ENCODE results near the gene MYF6. TPM values are rescaled to one million over a fixed set of nuclear protein-coding genes. Genes with fewer than 3 reads are reported as not detected.
A peak's percentile ranks its signal among the peaks of the same experiment; 100 is the strongest.

Gene MYF6
- total RNA-seq, 4 donors from 2014 or later = 335 to 1,770 (median 962) TPM

DNA sequence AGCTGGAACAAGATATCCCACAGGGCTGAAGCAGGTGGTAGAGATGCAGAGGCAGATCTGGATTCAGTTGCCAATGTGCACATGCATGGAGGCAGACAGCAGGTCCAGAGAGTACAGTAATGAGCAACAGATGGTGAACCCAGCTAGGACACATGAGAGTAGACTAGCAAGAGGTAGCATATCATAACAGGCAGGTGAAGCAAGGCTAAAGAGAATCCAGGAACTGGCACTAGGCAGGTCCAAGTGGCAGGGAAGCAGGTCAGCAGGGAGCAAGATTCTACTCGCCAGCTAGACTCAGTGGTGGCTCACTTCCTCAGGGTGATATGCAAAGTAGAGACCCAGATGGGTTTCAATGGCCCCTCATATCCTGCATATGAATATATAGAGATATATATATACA lies 15.3 kb upstream of the MYF6 start:
- H3K27ac ChIP-seq = peak overlapping the region; percentile 61 to 92 (median 81)
- in situ Hi-C loops (cut with MboI; ENCODE audit: low sequenced_read_pairs in 4 of 4) (no loop called here), intact Hi-C loops (cut with DNase I; ENCODE audit: low total_unique reads) (loop anchor here (1.0 kb wide), 1 partner anchor 8 kb away; no protein-coding TSS in a partner anchor)
- H3K4me3 ChIP-seq = no peak overlapping the region
- no peaks in the 10 kb centered on the region for H3K9me3 ChIP-seq
- H3K4me1 ChIP-seq = peaks cover 25 to 31% of the 10 kb centered on the region in 2 donors
- no peaks in the 10 kb centered on the region for H3K27me3 ChIP-seq
- H3K36me3 ChIP-seq = no peaks in the 10 kb centered on the region
- ATAC-seq (peak; percentile 100), DNase-seq (peak; percentile 85 to 91)
- TF ChIP-seq, protein P1, sequence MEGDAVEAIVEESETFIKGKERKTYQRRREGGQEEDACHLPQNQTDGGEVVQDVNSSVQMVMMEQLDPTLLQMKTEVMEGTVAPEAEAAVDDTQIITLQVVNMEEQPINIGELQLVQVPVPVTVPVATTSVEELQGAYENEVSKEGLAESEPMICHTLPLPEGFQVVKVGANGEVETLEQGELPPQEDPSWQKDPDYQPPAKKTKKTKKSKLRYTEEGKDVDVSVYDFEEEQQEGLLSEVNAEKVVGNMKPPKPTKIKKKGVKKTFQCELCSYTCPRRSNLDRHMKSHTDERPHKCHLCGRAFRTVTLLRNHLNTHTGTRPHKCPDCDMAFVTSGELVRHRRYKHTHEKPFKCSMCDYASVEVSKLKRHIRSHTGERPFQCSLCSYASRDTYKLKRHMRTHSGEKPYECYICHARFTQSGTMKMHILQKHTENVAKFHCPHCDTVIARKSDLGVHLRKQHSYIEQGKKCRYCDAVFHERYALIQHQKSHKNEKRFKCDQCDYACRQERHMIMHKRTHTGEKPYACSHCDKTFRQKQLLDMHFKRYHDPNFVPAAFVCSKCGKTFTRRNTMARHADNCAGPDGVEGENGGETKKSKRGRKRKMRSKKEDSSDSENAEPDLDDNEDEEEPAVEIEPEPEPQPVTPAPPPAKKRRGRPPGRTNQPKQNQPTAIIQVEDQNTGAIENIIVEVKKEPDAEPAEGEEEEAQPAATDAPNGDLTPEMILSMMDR (IDR thresholded peaks at IDR 0.05 in 4 of 5, conservative IDR thresholded peaks at IDR 0.05 in 1 of 5) = no peak
- no peak for TF ChIP-seq POLR2A (IDR thresholded peaks at IDR 0.05)

DNA sequence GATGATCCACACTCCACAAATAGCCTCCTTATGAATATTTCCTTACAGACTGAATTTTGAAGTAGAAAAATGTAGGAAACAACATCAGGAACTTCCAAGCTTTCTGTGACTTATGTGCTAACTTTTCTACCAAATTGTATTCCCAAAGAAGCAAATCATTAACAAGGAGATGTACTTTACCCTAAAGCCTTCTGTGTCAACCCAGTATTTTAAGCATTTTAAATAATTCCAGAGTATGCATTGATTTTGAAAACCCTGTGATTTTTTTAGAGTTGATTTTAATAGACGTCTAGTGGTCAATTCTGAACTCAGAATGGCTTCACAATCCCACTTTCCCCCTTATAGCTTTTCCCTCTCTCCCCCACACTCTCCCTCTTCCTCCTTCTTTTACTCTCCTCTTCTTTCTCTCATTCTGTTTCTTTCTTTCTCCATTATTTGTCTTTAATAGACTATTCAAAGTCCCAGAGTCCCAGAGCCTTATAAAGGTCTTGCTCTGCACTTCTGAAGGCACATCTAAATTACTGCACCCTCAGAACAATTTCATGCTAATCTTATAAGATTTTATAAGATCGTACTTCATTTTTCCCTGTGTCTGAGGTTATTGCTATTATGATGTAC lies 10.1 kb upstream of the MYF6 start:
- Histone ChIP-seq H3K4me3 (peak overlapping the region; percentile 30 to 91 (median 42)), H3K27ac (peak overlapping the region; percentile 83 to 98 (median 92)), H3K36me3 (no peaks in the 10 kb centered on the region), H3K9me3 (no peaks in the 10 kb centered on the region), H3K4me1 (peaks cover 31 to 43% of the 10 kb centered on the region in 2 donors), H3K27me3 (no peaks in the 10 kb centered on the region)
- ATAC-seq = no peak
- TF ChIP-seq POLR2A (IDR thresholded peaks at IDR 0.05) = no peak
- TF ChIP-seq, protein P1 (IDR thresholded peaks at IDR 0.05 in 4 of 5, conservative IDR thresholded peaks at IDR 0.05 in 1 of 5) = no peak
- intact Hi-C loops (cut with DNase I; ENCODE audit: low total_unique reads) (no loop called here), in situ Hi-C loops (cut with MboI; ENCODE audit: low sequenced_read_pairs in 4 of 4) (no loop called here)
- no peak for DNase-seq

DNA sequence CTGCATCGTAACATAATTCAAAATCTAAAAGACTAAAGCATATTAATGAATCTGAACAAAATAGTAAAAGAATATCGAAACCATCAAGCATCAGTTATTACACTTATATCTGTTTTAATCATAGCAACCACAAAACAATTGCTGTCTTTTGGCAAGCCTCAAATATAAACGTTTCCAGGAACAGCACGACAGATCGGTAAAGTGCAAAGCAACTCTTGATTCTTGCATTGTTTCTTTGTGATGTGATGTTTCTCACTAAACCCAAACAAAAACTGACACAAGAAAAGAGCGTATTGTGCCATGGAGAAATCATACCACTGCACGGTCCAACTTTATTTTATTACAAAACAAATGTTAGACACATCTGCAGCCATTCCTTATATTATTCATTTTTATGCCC lies 9.2 kb upstream of the MYF6 start:
- in situ Hi-C loops (cut with MboI; ENCODE audit: low sequenced_read_pairs in 4 of 4) (no loop called here), intact Hi-C loops (cut with DNase I; ENCODE audit: low total_unique reads) (no loop called here)
- Histone ChIP-seq H3K27me3 (no peaks in the 10 kb centered on the region), H3K27ac (peak overlapping the region; percentile 83 to 98 (median 92)), H3K9me3 (no peaks in the 10 kb centered on the region), H3K4me1 (peaks cover 26 to 43% of the 10 kb centered on the region in 2 donors), H3K36me3 (no peaks in the 10 kb centered on the region), H3K4me3 (peak overlapping the region; percentile 30 to 91 (median 42))
- TF ChIP-seq POLR2A (IDR thresholded peaks at IDR 0.05) = no peak
- TF ChIP-seq, protein P1 (IDR thresholded peaks at IDR 0.05 in 4 of 5, conservative IDR thresholded peaks at IDR 0.05 in 1 of 5) = no peak
- DNase-seq (no peak), ATAC-seq (no peak)

DNA sequence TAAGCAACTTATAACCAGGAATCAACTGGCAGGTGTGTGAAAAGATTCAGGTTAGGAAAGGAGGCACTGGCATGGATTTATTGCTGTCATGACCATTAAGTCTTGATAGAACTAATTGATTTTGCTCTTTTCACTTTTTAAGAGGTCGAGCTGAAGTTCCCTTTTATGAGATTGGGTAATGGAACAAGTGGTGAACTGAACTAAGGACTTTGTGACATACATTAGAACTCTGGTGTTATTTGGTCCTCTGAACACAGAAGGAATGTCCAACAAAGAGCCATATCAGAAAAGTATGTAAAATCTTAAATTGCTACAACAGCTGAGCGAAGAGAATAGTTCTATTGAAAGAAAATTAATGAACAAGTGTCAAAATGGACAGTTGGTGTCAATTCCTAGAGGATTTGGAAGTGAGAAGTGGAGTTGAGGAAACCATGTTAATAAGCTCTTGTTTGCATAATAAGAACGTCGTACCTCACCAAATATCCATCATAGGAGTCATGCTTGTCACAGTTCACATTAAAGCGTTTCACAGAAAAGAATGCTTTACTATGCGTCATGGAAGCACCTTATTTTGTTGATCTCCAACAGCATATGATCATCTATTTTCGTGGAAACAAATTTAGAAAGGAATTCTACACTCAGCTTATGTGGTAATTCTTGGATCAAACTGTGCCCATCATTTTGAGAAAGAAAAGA lies 8.4 kb upstream of the MYF6 start:
- intact Hi-C loops (cut with DNase I; ENCODE audit: low total_unique reads) (no loop called here), in situ Hi-C loops (cut with MboI; ENCODE audit: low sequenced_read_pairs in 4 of 4) (no loop called here)
- peaks cover 30 to 43% of the 10 kb centered on the region in 2 donors for H3K4me1 ChIP-seq
- DNase-seq (no peak), ATAC-seq (peak in 1 of 2 donors; percentile 34)
- H3K27me3 ChIP-seq = no peaks in the 10 kb centered on the region
- peak overlapping the region; percentile 83 to 98 (median 92) for H3K27ac ChIP-seq
- no peaks in the 10 kb centered on the region for H3K9me3 ChIP-seq
- peak overlapping the region; percentile 30 to 91 (median 42) for H3K4me3 ChIP-seq
- H3K36me3 ChIP-seq = no peaks in the 10 kb centered on the region
- TF ChIP-seq, protein P1 (IDR thresholded peaks at IDR 0.05 in 4 of 5, conservative IDR thresholded peaks at IDR 0.05 in 1 of 5) = no peak
- TF ChIP-seq POLR2A (IDR thresholded peaks at IDR 0.05) = peak in 1 of 2 donors; percentile 23
